WTC11 (cell line): Measurements from ENCODE around the gene BUB1.
"Not testable (repeated sequence)": the region's sequence is repeated elsewhere in the genome, so short reads cannot be mapped to it uniquely, and the experiment has no call there.

Experiments used
- ATF3 ChIP-seq: sonication (generic); formaldehyde crosslinking; conservative IDR thresholded peaks from 2 replicates; pipeline ENCODE4 v1.8.1; 2022; ENCODE audit warnings: mild to moderate bottlenecking, missing genetic modification reagents
- CTCF ChIP-seq: fragments of 200-600 bp; IDR thresholded peaks from 2 replicates; pipeline ENCODE4 v1.8.0; 2022; ENCODE audit warnings: antibody characterized with exemption
- ELF4 ChIP-seq: sonication (generic); formaldehyde crosslinking; IDR thresholded peaks from 2 replicates; pipeline ENCODE4 v1.8.1; 2022; ENCODE audit warnings: low read depth, mild to moderate bottlenecking, moderate library complexity, missing genetic modification reagents
- FOXP4 ChIP-seq: sonication (generic); formaldehyde crosslinking; IDR thresholded peaks from 2 replicates; pipeline ENCODE4 v1.8.0; 2022; ENCODE audit warnings: mild to moderate bottlenecking, missing genetic modification reagents
- MLX ChIP-seq: sonication (generic); formaldehyde crosslinking; IDR thresholded peaks from 2 replicates; pipeline ENCODE4 v1.8.1; 2023; ENCODE audit warnings: mild to moderate bottlenecking, missing genetic modification reagents, moderate library complexity
- PRDM15 ChIP-seq: sonication (generic); formaldehyde crosslinking; IDR thresholded peaks from 2 replicates; pipeline ENCODE4 v1.8.0; 2022; ENCODE audit warnings: missing genetic modification reagents
- SMAD3 ChIP-seq: sonication (generic); formaldehyde crosslinking; IDR thresholded peaks from 2 replicates; pipeline ENCODE4 v1.8.0; 2022; ENCODE audit warnings: missing genetic modification reagents, mild to moderate bottlenecking, borderline replicate concordance
- USF1 ChIP-seq: sonication (generic); formaldehyde crosslinking; IDR thresholded peaks from 2 replicates; pipeline ENCODE4 v1.8.0; 2022; ENCODE audit warnings: mild to moderate bottlenecking, missing genetic modification reagents
- ZNF232 ChIP-seq: sonication (generic); formaldehyde crosslinking; IDR thresholded peaks from 2 replicates; pipeline ENCODE4 v1.8.0; 2022; ENCODE audit warnings: mild to moderate bottlenecking, missing genetic modification reagents
- ZNF416 ChIP-seq: fragments of 250-450 bp; sonication (Bioruptor Pico); IDR thresholded peaks from 2 replicates; pipeline ENCODE4 v1.9.0; 2021; ENCODE audit warnings: mild to moderate bottlenecking, inconsistent platforms

GRCh38 chr2:110687775-110688484 is 10.1 kb upstream of the BUB1 start:
- TF ChIP-seq PRDM15 (peak; percentile 80), FOXP4 (CRISPR knock-in tag) (peak; percentile 85; the same call in 1 of the 2 replicates)
- TF ChIP-seq ATF3 (CRISPR knock-in tag); CTCF; SMAD3 (CRISPR knock-in tag); ZNF416 (CRISPR knock-in tag); USF1 (CRISPR knock-in tag); ELF4; MLX (CRISPR knock-in tag); ZNF232 (CRISPR knock-in tag): not testable (repeated sequence)
